Measurements from ENCODE around the gene RARRES1.

RARRES1 gene

DNA sequence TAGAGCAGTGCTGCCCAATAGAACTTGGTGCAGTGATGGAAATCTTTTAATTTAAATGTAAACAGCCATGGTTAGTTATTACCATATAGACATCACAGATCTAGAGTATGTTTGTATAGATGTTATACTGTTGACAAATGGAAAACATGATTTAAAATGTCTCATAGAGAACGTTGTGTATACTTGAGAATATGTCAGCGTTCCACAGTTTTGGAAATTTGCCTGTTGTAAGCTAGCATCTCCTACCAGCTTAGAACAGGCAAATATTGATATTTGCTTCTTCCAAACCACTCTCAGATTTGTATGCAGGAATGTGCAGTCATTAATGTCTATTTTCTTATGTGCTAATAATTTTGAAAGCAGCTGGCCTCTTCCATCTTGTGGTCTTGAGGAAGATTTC lies 51.4 kb downstream of the RARRES1 start:
- no peak for DNase-seq

DNA sequence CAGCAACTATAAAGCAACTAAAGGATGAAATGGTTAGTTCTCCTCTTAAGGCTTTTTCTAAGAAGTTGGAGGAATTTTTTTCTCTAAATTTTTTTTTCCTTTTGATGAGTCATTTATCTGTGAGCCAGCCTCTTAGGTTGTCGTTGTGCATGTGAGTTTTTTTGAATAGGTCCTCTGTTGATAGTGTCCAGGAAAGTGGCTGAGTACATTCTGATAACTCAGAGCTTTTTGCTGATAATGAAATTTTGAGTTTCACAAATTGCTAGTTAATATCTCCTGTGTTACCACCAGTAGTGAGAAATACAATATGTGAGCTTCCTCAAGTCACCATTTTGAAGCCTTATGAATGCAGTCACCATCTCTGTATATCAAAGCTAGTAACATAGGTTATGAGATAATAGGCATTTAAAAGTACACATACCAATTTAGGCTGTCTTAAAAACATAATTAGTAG lies 52.7 kb downstream of the RARRES1 start:
- DNase-seq, result no peak

DNA sequence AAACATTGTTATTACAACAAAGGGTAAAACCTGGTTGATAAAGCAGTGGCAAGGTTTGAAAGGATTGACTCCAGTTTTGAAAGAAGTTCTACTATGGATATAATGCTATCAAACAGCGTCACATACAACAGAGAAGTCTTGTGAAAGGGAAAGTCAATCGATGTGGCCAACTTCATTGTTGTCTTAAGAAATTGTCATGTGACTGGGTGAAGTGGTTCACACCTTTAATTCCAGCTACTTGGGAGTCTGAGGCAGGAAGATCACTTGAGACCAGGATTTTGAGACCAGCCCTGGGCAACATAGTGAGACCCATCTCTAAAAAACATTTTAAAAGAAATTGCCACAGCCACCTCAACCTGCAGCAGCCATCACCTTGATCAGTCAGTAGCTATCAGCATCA lies 53.6 kb downstream of the RARRES1 start:
- no peak for DNase-seq

DNA sequence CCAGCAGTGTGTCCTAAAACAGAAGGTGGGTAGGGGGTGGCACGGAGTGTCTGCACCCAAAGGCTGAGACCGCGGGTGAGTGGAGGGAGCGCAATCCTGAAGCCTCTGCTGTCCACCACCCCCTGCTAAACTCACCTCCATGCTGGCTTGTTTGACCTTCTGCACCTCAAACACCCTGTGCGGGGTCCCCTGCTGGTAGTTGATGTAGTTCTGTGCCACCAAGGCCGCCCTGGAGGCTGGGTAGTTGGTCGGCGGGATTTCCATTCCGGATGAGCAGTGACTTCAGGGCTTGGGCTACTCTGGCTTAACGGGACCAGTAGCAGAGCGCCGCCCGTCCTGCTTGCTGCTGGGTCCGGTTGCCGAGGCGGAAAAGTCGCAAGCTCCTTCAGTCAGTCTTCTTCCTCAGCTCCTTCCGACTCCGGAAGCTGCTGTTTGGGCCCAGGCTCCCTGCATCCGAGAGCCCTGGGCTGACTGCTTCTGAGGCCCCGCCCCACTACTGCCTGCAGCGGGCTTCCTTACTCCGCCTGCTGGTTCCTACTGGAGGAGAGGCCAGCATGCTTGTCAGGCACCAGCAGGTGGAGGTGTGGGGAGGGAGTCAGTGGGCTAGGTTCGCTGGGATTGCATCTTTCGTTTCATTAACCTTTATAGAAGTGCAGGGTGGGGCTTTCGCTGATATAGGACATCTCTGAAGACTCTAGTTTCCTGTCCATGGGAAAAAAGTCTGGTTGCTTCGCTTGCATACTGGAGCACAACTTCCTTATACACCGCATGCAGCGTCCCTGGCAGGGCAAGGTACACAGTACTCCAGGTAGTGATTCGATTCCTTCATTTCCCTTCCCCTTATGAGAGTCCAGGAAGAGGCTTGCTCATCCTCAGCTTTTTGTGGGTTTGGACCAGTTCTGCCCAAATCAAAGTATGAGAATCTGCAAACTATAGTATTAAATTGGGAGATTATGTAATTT lies 59.8 kb downstream of the RARRES1 start, which contains the start of gene LXN:
LXN (minus strand) TSS at position 434 of the 962 bp plus-strand sequence; CDS start at position 264, 170 bp downstream.
- DNase-seq, result no peak

DNA sequence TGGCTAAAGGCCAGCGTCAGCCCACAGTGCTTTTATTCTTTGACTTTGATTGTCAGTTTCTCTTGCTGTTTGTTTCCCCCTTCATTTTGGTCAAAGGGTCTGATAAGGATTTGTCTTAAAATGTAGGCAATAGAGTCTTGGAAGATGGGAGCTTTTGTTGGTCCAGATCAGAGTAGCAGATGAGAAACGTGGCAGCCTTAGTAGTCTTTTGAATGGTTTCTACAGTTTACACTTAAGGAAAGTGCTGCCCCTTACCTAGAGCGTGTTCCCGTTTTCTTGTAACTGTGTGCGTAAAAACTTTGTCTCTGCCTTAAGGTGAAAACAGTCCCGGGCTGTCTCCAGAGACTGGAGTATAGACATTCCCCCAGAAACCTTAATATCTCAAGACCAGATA lies 60.4 kb downstream of the RARRES1 start:
- no peak for DNase-seq

DNA sequence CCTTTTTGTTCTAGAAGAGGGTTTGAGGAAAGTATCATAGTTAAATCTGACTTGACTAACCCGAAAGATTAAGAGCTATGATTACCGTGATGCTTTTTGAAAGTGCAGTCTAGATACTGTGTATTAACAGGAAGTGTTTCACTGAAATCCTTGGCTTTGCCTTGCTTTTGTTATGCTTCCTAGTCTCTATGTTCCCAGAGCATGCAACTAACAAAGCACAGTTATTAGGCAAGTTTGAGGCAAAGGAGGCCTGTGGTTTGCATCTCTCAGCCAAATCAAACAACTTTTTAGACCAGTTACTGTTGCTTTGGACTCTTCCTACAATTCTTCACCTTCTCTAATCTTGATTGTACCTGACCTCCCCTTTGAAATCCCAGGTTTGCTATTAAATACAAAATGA lies 63.8 kb downstream of the RARRES1 start:
- no peak for DNase-seq

DNA sequence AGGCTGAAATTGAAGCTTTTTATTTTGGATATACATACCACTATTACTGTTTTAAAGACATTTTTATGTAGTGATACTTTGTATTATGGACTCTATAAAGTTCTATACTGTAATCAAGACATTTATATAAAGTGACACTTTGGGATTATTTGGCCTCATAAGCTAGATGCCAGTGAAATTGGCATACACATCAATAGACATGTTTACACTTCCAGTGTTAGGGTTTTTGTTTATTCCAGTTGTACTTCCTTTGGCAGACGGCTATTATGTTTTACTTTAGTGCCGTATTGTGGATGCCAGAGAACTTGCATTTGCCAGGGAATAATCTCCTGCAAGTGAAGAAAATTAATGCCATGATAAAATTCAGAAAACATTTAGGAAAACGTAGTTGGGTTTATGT lies 65.8 kb downstream of the RARRES1 start:
- DNase-seq, result no peak

DNA sequence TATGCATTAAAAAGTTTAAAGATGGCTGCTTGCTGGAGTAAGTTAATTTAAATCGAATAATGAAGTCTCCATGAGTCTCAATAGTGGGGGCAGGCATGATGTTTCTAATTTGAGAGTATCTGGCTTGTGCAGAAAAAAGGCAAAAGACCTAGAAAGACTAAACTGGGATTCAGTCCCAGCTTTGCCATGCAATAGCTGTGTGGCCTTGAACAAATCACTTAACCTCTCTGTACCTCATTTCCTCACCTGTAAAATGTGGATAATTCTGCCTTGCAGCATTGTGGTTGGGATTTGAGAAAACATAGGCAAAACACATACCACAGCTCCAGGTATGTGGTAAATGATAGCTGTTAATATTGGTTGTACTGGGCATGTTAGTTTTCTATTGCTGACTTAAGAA lies 68.4 kb downstream of the RARRES1 start:
- no peak for DNase-seq

DNA sequence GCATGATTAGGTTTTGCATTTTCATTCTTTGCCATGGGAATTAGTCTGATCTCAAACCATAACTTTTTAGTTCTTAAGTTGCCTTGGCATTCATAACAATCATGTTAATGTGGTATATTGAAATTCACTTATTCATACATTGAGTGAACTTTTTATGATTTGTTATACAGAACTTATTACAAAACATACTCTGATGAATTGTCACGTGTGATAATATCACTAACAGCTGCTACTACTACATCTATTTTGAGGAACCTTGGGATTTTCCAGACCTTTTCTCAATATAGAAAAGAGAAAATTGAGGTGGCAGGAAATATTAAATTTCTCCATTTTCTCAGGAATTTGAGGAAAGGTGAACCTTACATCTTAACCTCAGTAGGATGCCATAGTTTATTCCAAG lies 69.0 kb downstream of the RARRES1 start:
- DNase-seq, result no peak

DNA sequence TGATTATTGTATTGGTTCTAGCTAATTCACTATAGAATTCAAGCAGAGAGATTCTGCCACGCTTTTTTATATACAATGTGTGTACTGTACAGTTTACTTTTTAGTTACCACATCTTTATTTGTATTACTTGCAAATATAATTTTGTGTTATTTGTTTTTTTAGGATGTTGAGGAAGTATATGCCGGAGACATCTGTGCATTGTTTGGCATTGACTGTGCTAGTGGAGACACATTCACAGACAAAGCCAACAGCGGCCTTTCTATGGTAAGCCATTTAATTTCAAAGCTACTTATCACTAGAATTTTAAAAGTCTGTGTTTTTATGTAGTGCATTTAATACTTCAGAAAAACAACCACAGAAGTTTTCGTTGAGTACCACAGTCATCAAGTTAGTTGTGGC lies 71.5 kb downstream of the RARRES1 start:
- no peak for DNase-seq

DNA sequence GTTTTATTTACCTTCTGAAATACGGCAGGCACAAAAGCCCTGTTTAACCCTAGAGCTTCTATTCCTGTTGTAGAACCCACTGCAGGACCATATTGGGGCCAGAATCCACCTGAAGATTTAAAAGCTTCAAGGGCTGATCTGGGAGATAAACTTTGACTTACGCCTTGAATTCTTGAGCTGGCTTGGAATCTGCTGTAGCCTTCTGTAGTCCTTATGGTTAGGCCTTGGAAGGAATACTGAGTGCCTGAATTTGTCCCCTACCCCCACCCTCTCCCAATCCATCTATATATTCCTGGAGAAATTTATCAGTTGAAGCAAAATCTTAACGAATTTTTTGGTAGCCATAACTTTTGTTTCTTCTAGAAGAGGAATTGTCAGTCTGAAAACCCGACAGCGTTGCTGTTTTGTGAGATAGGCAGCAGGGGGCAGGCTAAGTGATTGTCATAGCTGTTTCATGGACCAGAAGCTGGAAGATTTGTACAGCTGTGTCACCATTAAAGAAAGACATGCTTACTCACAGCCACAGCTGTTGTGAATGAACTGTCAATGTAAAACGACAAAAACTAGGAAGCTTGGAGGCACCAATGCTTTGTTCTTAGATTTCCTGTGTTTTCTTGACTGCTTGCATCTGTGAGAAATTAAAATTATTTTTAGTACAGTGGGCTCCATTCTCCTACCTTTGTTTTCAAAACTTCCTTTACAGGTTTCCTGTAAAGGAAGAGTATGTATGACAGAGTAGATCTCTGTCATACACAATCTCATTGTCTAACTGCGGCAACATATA lies 72.6 kb downstream of the RARRES1 start:
- peak; percentile 14 for DNase-seq

DNA sequence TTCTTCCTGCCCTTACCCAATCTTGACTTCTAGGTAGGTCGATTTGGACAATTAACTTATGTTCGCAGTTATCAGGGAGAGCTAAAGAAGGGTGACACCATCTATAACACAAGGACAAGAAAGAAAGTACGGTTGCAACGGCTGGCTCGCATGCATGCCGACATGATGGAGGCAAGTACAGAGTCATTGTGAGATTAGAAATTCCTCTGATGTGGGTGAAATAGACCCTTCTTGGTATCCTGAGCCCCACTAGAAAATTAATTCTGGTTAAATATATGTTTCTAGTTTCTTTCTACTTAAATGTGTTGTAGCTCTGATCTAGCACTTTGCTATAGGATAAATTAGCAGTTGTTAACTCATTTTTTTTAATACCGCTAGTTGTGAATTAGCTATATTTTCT lies 73.4 kb downstream of the RARRES1 start:
- DNase-seq, result no peak

DNA sequence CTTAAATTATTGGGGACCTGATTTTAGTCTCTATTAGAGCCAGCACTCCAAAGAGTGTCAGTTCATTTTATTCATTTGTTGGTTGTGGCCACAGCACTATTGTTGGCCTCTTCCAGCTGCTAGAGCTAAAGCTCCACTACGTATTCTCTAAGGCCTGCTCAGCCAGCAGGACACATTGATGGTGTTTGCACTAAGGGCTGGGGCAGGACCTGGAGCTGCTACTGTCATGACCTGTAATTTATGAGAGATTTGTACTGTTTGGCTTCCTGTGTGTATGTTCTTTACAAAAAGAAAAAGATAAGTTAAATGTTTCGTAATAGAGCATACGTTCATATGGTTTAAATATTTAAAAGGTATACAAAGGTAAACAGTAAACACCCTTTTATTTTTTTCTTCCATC lies 79.8 kb downstream of the RARRES1 start:
- DNase-seq, result no peak

DNA sequence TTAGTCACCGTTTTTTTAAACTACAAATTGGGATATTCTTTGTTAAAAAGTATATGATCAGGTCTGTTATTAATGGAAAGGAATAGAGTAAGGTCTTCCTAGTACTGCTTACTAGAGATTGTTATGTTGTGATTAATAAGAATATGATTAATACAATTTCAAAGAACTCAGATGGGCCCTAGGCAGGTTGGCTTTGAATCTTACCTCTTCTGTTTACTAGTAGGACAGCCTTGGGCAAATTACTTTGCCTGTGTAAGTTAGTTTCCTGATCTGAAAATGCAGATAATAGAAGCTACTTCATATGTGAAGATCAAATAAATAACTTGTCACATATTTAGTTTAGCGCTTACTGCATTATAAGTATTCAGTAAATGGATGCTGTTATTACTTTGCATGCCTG lies 81.1 kb downstream of the RARRES1 start:
- DNase-seq, result no peak

DNA sequence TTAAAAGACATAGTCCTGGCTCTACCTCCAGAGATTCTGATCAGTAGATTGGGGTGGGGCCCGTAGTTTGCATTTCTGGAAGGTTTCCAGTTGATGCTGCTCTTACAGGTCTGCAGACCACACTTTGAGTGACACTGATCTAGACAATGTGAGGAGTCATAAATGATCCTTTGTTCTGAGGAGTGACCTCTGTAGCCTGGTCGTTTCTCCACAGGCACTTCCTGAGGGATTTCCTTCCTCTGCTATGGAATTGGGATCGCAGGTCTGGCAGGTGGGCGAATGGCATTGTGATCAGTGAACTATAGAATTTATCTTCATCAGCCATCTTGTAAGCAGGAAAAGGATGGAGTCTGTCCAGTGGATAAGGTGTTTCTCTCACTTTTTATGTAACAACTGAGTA lies 82.5 kb downstream of the RARRES1 start:
- DNase-seq, result no peak
